BJ (cell line): ENCODE data around the gene ST7. TPM values are rescaled to one million over a fixed set of nuclear protein-coding genes. Genes with fewer than 3 reads are reported as not detected.
"Not testable (repeated sequence)": the region's sequence is repeated elsewhere in the genome, so short reads cannot be mapped to it uniquely, and the experiment has no call there.

ENCODE experiments used
- CTCF ChIA-PET: fragments of 350-600 bp; formaldehyde crosslinking; extraction: SDS; loops from one replicate; lab custom pipeline; 2021; ENCODE audit warnings: antibody characterized with exemption, inconsistent platforms; lab: Yijun Ruan, JAX
- POLR2A ChIA-PET: fragments of 300-600 bp; sonication (Branson Sonifier 250); formaldehyde crosslinking; extraction: SDS; loops from one replicate; lab custom pipeline; 2021; ENCODE audit warnings: antibody characterized with exemption; lab: Charles Lee
- DNase-seq: peaks from one replicate; pipeline ENCODE4 v3.0.0-alpha.2; 2011; ENCODE audit warnings: low read depth
- H3K27me3 ChIP-seq: 2 replicates; pipeline ENCODE4 v1.6.0; 2011; ENCODE audit warnings: low read length; ENCODE audit not compliant: control insufficient read depth, insufficient read depth
- H3K36me3 ChIP-seq: 2 replicates; pipeline ENCODE4 v1.5.1; 2011; ENCODE audit warnings: low read length; ENCODE audit not compliant: control insufficient read depth, insufficient read depth
- H3K4me3 ChIP-seq: 2 replicates; pipeline ENCODE4 v1.5.1; 2011; ENCODE audit warnings: low read depth, mild to moderate bottlenecking, control low read depth, low read length
- CTCF ChIP-seq: IDR thresholded peaks from 2 replicates; pipeline ENCODE4 v1.5.1; 2011; ENCODE audit warnings: low read depth, mild to moderate bottlenecking, control low read depth, inconsistent platforms, low read length, moderate library complexity; ENCODE audit not compliant: insufficient read depth
- polyA plus RNA-seq: library from polyadenylated mRNA; depleted of rRNA; stranded (reverse); fragments of >200 nt; gene quantifications from 2 replicates; pipeline ENCODE4 v1.2.3, GENCODE V29; 2011

ST7 gene
- polyA plus RNA-seq, 1 experiment: 16.0 TPM

DNA sequence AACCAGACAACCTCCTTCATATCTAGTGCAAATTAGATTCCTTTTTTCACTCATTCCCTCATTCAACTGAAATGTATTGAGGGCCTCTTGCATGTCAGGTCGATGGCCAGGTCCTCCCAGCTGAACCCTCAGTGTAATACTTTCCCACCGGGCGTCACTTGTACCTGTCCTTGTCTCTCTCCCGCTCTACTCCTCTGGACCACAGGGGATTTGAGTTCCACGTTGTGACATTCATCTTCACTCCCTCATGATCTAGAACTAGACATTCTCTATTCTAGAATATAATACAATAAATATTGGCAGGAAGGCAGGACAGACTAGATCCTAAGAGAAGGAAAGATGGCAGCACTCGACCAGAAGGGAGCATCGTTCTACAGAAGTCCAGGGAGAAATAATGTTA, 285.6 kb downstream of the ST7 start:
- no peak for TF ChIP-seq CTCF
- H3K4me3 ChIP-seq: no peak overlapping the region
- no peaks in the 10 kb centered on the region; the same call in 1 of the 2 replicates for H3K27me3 ChIP-seq
- CTCF ChIA-PET: interaction anchor here (1.9 kb wide), 1 partner anchor 12 kb away, joined by 5 read pairs; no protein-coding TSS in a partner anchor
- H3K36me3 ChIP-seq: no peaks in the 10 kb centered on the region
- DNase-seq: no peak
- POLR2A ChIA-PET: no interaction called here

GRCh38 chr7:117241088-117241487, 287.8 kb downstream of the ST7 start:
- ChIA-PET CTCF (no interaction called here), POLR2A (no interaction called here)
- no peak for TF ChIP-seq CTCF
- DNase-seq: no peak
- H3K27me3 ChIP-seq: no peaks in the 10 kb centered on the region; the same call in 1 of the 2 replicates
- H3K36me3 ChIP-seq: no peaks in the 10 kb centered on the region
- no peak overlapping the region for H3K4me3 ChIP-seq

DNA sequence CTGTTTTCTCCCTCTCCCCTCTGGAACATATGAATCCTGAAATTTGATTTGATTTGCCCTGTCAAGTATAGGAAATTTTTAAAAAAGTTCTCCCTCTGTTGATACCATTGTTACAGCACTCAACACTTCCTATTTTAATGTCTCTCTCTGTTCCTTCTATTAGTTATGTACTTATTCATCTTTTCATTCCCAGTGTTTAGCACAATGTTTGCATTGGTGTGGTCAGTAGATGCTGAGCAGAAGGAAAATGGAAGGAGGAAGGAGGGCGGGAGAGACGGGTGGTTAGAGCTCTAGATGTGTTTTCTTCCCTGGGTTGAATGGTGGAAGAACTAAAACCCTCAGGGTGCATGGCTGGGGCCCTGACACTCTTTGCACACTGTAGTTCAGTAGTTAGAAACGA, 290.1 kb downstream of the ST7 start:
- Histone ChIP-seq H3K27me3 (no peaks in the 10 kb centered on the region), H3K36me3 (no peaks in the 10 kb centered on the region), H3K4me3 (no peak overlapping the region)
- no peak for TF ChIP-seq CTCF
- ChIA-PET CTCF (interaction anchor here (0.9 kb wide), 1 partner anchor 20 kb away, joined by 3 read pairs; no protein-coding TSS in a partner anchor), POLR2A (no interaction called here)
- no peak for DNase-seq

DNA sequence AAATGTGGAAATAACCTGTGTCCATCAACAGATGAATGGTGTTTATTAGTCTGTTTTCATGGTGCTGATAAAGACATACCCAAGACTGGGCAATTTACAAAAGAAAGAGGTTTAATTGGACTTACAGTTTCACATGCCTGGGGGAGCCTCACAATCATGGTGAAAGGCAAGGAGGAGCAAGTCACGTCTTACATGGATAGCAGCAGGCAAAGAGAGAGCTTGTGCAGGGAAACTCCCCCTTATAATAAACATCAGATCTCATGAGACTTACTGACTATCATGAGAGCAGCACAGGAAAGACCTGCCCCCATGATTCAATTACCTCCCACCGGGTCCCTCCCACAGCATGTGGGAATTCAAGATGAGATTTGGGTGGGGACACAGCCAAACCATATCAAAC, 292.4 kb downstream of the ST7 start:
- CTCF ChIA-PET, POLR2A ChIA-PET, DNase-seq: not testable (repeated sequence)

DNA sequence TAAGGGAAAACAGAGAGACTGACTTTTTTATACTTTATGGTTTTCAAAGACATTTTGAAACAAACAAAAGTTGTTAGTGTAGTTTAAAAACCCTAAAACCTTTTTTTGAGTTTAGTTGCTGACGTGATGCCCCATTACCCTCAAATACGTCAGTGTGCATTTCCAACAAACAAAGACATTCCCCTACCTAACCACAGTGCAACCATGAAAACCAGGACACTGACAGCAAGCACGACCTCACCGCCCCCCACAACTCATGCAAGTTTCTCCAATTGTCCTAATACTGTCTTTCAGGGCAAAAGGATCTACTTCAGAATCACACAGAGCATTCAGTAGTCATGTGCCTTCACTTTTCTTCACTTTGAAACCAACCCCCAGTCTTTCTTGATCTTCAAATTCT, 294.5 kb downstream of the ST7 start:
- ChIA-PET CTCF (no interaction called here), POLR2A (no interaction called here)
- no peak for TF ChIP-seq CTCF
- Histone ChIP-seq H3K36me3 (no peaks in the 10 kb centered on the region), H3K4me3 (no peak overlapping the region), H3K27me3 (no peaks in the 10 kb centered on the region)
- DNase-seq: no peak

More for the DNA sequence above, 292.4 kb downstream of the ST7 start:
- not testable (repeated sequence) for H3K36me3 ChIP-seq, H3K4me3 ChIP-seq, H3K27me3 ChIP-seq

DNA sequence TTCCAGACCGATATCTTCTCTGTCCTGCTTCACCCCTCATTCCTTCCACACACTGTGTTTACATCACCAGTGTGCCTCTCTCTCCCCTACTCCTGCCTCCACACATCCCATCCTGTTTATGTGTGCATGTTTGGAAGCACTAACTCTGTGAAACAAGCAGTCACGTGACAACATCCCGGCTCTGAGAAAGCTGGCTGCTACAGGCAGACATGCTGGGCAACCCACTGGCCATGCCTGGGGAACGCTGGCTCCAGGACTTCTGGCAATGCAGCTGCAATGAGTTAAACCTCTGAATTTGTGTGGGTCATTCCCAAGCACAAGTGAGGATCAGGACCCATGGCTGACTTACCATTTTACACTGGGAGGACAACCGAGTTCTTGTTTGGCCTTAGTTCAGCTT, 295.5 kb downstream of the ST7 start:
- ChIA-PET POLR2A (no interaction called here), CTCF (interaction anchor here (1.0 kb wide), 1 partner anchor 36 kb away, joined by 3 read pairs; no protein-coding TSS in a partner anchor)
- Histone ChIP-seq H3K27me3 (no peaks in the 10 kb centered on the region), H3K36me3 (no peaks in the 10 kb centered on the region), H3K4me3 (no peak overlapping the region)
- TF ChIP-seq CTCF: no peak
- DNase-seq: no peak
